NCI-H2107 (cell line): ENCODE measurements around the gene POLR2A.

ENCODE experiments used
- DNase-seq: peaks from one replicate; lab custom pipeline; 2025; lab: John Stamatoyannopoulos, UW

POLR2A gene

DNA sequence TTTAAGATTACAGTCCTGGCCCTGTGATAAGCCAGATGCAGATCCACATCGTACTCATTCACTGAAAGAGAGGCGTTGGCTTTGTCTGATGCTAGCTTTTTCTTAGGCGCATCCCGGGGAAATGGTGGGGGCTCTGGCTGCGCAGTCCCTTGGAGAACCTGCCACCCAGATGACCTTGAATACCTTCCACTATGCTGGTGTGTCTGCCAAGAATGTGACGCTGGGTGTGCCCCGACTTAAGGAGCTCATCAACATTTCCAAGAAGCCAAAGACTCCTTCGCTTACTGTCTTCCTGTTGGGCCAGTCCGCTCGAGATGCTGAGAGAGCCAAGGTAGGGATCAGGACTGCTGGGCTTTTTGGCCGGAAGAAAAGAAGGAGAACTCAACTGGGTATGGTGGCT is 24.0 kb downstream of the POLR2A start:
- no peak for DNase-seq

DNA sequence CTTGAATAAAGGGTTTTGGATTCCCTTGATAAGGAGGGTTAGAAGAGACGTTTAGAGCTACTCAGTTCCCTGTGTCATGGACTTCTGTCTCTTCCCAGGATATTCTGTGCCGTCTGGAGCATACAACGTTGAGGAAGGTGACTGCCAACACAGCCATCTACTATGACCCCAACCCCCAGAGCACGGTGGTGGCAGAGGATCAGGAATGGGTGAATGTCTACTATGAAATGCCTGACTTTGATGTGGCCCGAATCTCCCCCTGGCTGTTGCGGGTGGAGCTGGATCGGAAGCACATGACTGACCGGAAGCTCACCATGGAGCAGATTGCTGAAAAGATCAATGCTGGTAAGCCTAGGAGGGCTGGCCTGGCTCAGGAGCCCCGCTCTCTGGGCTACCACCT is 24.7 kb downstream of the POLR2A start:
- no peak for DNase-seq

GRCh38 chr17:7509937-7510336 is 25.8 kb downstream of the POLR2A start:
- no peak for DNase-seq

DNA sequence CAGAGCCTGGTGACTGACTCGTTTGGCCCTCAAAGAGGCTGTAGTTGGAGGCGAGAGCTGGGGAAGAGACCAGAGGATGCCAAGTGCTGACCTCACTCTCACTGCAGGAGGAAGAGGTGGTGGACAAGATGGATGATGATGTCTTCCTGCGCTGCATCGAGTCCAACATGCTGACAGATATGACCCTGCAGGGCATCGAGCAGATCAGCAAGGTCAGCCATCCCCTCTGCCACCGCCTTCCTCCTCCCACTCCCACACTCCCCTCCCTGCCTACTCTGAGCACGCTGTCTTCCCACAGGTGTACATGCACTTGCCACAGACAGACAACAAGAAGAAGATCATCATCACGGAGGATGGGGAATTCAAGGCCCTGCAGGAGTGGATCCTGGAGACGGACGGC is 26.9 kb downstream of the POLR2A start:
- DNase-seq, result no peak

DNA sequence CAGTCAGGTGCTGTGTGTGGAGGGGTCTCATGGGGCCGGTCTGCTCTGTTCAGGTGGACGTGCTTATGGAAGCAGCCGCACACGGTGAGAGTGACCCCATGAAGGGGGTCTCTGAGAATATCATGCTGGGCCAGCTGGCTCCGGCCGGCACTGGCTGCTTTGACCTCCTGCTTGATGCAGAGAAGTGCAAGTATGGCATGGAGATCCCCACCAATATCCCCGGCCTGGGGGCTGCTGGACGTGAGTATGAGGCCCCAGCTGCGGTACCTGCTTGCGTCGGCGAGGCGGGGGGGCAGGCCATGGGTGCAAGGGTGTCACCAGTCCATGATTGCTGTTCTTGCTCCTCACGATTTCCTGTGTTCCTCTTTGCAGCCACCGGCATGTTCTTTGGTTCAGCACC is 27.9 kb downstream of the POLR2A start:
- no peak for DNase-seq

GRCh38 chr17:7512824-7513540 is 28.8 kb downstream of the POLR2A start:
- DNase-seq, result no peak

DNA sequence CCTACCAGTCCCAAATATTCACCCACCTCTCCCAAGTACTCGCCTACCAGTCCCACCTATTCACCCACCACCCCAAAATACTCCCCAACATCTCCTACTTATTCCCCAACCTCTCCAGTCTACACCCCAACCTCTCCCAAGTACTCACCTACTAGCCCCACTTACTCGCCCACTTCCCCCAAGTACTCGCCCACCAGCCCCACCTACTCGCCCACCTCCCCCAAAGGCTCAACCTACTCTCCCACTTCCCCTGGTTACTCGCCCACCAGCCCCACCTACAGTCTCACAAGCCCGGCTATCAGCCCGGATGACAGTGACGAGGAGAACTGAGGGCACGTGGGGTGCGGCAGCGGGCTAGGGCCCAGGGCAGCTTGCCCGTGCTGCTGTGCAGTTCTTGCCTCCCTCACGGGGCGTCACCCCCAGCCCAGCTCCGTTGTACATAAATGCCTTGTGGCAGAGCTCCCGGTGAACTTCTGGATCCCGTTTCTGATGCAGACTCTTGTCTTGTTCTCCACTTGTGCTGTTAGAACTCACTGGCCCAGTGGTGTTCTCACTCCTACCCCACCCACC is 29.8 kb downstream of the POLR2A start:
- DNase-seq, result no peak

DNA sequence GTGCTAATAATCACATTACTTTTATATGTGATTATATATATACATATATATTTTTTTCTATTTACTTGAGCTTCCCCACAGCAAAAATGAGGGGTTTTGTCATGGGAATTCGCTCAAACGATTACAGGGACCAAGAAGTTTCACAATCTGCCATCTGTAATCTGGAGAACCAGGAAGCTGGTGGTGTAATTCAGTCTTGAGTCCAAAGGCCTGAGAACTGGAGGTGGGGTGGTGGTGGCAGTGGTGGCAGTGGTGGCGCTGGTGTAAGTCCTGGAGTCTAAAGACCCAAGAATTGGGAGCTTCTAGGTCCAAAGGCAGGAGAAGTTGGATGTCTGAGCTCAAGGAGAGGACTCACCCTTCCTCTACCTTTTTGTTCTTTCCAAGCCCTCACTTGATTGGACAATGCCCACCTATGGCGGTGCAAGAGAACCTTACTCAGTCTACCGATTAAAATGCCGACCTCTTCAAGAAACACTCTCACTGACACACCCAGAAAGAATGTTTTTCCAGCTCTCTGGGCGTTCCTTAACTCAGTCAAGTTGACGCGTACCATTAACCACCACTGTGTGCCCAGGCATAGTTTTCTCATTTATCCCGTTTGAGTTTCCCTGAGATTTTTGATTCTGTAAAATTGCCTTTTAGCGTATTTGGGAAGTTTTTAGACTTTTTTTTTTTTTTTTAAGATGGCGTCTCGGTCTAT is 31.9 kb downstream of the POLR2A start:
- DNase-seq, result no peak

GRCh38 chr17:7523033-7523432 is 38.9 kb downstream of the POLR2A start:
- DNase-seq, result no peak

DNA sequence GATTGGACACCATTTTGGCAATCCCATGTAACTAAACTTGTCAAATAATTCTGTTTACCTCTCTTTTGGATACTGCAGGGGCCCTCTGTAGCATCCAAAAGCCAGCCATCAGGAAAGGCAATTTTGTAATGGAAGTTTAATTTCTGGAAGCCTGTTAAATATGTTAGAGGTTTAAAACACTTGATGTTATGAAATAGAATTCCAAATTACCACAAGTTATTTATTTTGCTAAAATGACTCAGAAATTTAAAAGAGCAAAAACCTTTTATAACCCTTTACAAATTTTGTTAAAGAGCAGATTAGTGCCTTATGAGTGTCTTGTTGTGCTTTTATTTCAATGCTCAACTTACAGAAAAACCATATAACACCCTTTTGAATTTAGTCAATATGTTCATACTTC is 44.7 kb downstream of the POLR2A start:
- no peak for DNase-seq

GRCh38 chr17:7530023-7530900 is 46.1 kb downstream of the POLR2A start:
- no peak for DNase-seq

DNA sequence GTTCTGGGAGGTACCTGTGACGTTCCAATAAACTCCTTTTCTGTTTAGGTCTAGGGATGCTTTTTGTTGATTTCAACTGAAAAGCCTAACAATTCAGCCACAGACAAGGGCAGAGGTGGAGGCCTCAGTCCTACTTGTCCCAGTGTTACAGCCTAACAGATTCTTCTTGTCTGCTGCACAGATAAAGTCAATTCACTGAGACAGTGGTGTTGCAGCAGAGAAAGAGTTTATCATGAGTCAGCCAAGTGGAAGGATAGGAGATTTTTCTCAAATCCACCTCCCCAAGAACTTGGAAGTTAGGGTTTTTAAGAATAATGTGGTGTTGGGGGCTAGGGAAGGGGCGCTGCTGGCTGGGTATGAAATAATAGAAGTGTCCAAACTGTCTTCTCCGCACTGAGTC is 53.9 kb downstream of the POLR2A start:
- DNase-seq, result no peak

DNA sequence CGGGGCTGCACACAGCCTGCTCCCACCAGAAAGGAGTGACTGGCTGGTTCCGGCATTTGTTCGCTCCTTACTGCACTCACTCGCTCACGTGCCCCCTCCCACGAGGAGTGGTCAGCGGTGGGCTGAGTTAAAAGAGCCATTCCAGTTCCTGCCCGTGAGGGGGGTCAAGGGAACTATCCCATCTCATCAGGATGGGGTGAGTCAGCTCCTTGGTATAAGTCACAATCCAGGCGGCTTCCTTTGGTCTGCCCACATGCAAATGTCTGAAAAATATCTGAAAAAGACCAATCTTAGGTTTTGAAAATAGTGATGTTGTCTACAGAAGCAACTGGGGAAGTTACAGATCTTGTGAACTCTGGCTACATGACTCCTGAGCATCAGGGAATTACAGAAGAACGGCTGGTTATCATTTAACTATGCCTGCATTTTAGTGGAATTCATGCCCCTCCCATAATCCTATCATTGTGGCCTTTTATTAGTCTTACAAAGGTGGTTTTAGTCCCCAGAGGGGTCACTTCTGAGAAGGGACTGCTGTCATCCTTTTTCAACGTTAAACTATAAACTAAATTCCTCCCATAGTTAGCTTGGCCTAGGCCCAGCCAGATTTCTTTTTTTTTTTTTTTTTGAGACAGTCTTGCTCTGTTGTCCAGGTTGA is 54.9 kb downstream of the POLR2A start:
- no peak for DNase-seq

GRCh38 chr17:7541074-7541621 is 57.0 kb downstream of the POLR2A start:
- DNase-seq, result no peak

GRCh38 chr17:7544911-7545310 is 60.7 kb downstream of the POLR2A start:
- DNase-seq, result no peak

- no peak for DNase-seq
Measured at GRCh38 chr17:7548585-7549400, 64.6 kb downstream of the POLR2A start, which contains the start of gene TNFSF12. Gene TNFSF12 (plus strand): TSS chr17:7549058. CDS start chr17:7549154, 96 bp downstream.
